Nephron (organoid): ENCODE measurements around the gene LRRN4.
A peak's percentile ranks its signal among the peaks of the same experiment; 100 is the strongest.
"Not testable (repeated sequence)": the region's sequence is repeated elsewhere in the genome, so short reads cannot be mapped to it uniquely, and the experiment has no call there.

Experiments
- H3K27ac Mint-ChIP-seq, 3 experiments: 2 replicates each; pipeline ENCODE4 v1.8.0; 2020; ENCODE audit warnings: mixed read lengths in 3 of 3, mild to moderate bottlenecking in 2 of 3, moderate library complexity in 1 of 3
- H3K27me3 Mint-ChIP-seq: 2 replicates; pipeline ENCODE4 v1.8.0; 2021; ENCODE audit warnings: low read depth, mild to moderate bottlenecking, moderate library complexity, mixed read lengths
- H3K36me3 Mint-ChIP-seq: 2 replicates; pipeline ENCODE4 v1.8.0; 2020; ENCODE audit warnings: low read depth, mixed read lengths
- H3K4me1 Mint-ChIP-seq: 2 replicates; pipeline ENCODE4 v1.8.0; 2020; ENCODE audit warnings: mixed read lengths
- H3K4me3 Mint-ChIP-seq, 3 experiments: 2 replicates each; pipeline ENCODE4 v1.8.0; 2020; ENCODE audit warnings: mild to moderate bottlenecking in 3 of 3, mixed read lengths in 3 of 3, moderate library complexity in 2 of 3
- H3K9me3 Mint-ChIP-seq: 2 replicates; pipeline ENCODE4 v1.8.0; 2020; ENCODE audit warnings: mixed read lengths
- CTCF ChIP-seq, 3 experiments: fragments of 200-600 bp; sonication (generic); IDR thresholded peaks; one replicate each; pipeline ENCODE4 v1.5.0; 2021; ENCODE audit warnings: antibody characterized with exemption in 3 of 3; ENCODE audit not compliant: unreplicated experiment in 3 of 3

Gene LRRN4

DNA sequence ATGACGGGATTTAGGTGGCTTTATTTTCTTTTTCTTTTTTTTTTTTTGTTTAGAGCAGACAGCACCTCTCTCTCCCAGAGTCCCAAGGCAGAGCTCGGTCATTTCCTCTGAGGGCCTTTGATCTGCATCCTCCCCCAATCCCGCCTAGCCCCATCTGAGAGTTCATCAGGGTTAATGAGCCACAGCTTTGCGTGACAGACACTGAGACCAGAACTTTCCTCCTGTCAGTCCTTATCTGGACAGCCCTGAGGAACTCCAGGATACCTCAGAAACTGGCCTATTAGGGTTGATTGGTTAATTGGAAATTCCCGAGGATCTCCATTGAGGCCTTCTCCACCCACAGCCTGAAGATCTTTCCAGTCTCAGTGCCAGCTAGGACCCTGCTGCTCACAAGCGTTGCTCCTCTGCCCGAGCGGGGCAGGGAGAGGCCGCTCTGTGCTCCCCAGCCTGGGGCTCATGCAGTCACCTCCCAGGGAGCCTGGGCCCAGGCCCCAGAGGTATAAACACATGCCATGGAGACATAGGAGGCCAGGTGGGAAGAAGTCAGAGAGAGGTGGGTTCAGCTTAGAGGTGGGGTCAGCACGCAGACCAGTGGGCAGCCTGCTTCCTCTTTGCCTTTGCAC lies 1.4 kb upstream of the LRRN4 start:
- Mint-ChIP-seq H3K36me3 (peaks cover 6% of the 10 kb centered on the region), H3K27ac (peak overlapping the region; percentile 61 to 92 (median 88)), H3K4me3 (no peak overlapping the region), H3K4me1 (peaks cover 28% of the 10 kb centered on the region), H3K27me3 (peaks cover 46% of the 10 kb centered on the region), H3K9me3 (no peaks in the 10 kb centered on the region)
- no peak for TF ChIP-seq CTCF (IDR thresholded peaks at IDR 0.05; ENCODE audit: unreplicated experiment in 3 of 3)

- H3K36me3 Mint-ChIP-seq, H3K9me3 Mint-ChIP-seq: not testable (repeated sequence)
- H3K4me1 Mint-ChIP-seq, result peaks cover 28% of the 10 kb centered on the region
- peak overlapping the region; percentile 61 to 92 (median 88) for H3K27ac Mint-ChIP-seq
- peaks cover 52% of the 10 kb centered on the region for H3K27me3 Mint-ChIP-seq
- peak overlapping the region; percentile 5 to 29 (median 28) for H3K4me3 Mint-ChIP-seq
Observed at GRCh38 chr20:6054689-6055051, 810 bp upstream of the LRRN4 start.

GRCh38 chr20:6053064-6053775 lies 640 bp downstream of the LRRN4 start:
- peaks cover 24% of the 10 kb centered on the region for H3K4me1 Mint-ChIP-seq
- no peaks in the 10 kb centered on the region for H3K9me3 Mint-ChIP-seq
- peak overlapping the region; percentile 67 to 80 (median 74) for H3K4me3 Mint-ChIP-seq
- H3K27ac Mint-ChIP-seq, result peak overlapping the region; percentile 26 to 92 (median 88)
- H3K27me3 Mint-ChIP-seq, result peaks cover 58% of the 10 kb centered on the region
- no peak for TF ChIP-seq CTCF (IDR thresholded peaks at IDR 0.05; ENCODE audit: unreplicated experiment in 3 of 3)
- peaks cover 10% of the 10 kb centered on the region for H3K36me3 Mint-ChIP-seq

DNA sequence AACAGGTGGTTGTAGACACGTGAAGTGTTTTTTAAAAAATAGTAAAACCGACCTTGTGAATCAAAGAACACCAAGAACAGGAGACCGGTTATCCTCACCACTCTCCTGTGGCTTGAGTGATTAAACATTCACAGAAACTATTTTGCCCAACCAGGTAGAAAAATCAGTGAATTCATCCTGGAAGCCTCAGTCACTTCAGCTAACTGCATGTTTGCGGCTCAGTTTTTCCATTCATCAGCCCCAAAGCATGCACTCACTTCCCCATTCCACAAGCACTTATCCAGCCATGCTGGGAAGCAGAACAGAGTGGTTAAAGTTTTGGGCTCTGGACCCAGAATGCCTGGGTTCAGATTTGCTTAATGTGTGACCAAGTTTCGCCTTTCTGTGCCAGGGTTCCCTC lies 2.4 kb downstream of the LRRN4 start:
- Mint-ChIP-seq H3K9me3 (no peaks in the 10 kb centered on the region), H3K27ac (peak overlapping the region in 2 of 3 experiments; percentile 29 to 72), H3K4me3 (peak overlapping the region; percentile 56 to 79 (median 63)), H3K27me3 (peaks cover 58% of the 10 kb centered on the region), H3K4me1 (peaks cover 21% of the 10 kb centered on the region), H3K36me3 (peaks cover 10% of the 10 kb centered on the region)
- TF ChIP-seq CTCF (IDR thresholded peaks at IDR 0.05; ENCODE audit: unreplicated experiment in 3 of 3), result no peak

DNA sequence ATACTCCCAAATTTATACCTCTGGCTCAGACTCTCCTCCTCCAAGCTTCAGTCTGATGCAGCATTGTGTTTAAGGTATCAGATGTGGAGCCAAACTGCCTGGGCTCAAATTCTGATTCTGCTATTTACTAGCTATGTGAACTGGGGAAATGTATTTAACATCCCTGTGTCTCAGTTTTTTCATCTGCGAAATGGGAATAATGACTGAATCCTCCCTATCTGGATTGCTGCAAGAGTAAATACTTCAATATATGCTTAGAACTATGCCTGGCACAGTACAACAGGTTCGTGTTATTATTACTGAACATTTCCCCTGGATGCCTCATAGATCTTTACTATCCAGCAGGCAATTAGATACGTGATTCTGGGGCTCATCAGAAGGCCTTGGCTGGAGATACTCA lies 5.5 kb downstream of the LRRN4 start:
- no peak overlapping the region for H3K4me3 Mint-ChIP-seq
- no peak overlapping the region for H3K27ac Mint-ChIP-seq
- peaks cover 41% of the 10 kb centered on the region for H3K27me3 Mint-ChIP-seq
- no peaks in the 10 kb centered on the region for H3K9me3 Mint-ChIP-seq
- H3K36me3 Mint-ChIP-seq, result peaks cover 18% of the 10 kb centered on the region
- peaks cover 7% of the 10 kb centered on the region for H3K4me1 Mint-ChIP-seq
- TF ChIP-seq CTCF (IDR thresholded peaks at IDR 0.05; ENCODE audit: unreplicated experiment in 3 of 3), result no peak

- Mint-ChIP-seq H3K4me1 (no peaks in the 10 kb centered on the region), H3K4me3 (no peak overlapping the region), H3K36me3 (peaks cover 24% of the 10 kb centered on the region), H3K27me3 (peaks cover 28% of the 10 kb centered on the region), H3K9me3 (no peaks in the 10 kb centered on the region), H3K27ac (no peak overlapping the region)
- TF ChIP-seq CTCF (IDR thresholded peaks at IDR 0.05; ENCODE audit: unreplicated experiment in 3 of 3), result no peak
Observed at GRCh38 chr20:6046432-6046831, 7.4 kb downstream of the LRRN4 start.
